HepG2 (cell line): Measurements from ENCODE around the gene CYSTM1.

ENCODE experiments used
- CTCF ChIP-seq: sonication (generic); formaldehyde crosslinking; IDR thresholded peaks from 2 replicates; pipeline ENCODE4 v1.5.0; 2020; ENCODE audit warnings: mild to moderate bottlenecking, missing genetic modification reagents, moderate library complexity
- DMAP1 ChIP-seq: IDR thresholded peaks from 2 replicates; pipeline ENCODE4 v1.6.1; 2016
- KIAA2018 ChIP-seq: sonication (generic); formaldehyde crosslinking; IDR thresholded peaks from 2 replicates; pipeline ENCODE4 v1.5.0; 2020; ENCODE audit warnings: mild to moderate bottlenecking, missing genetic modification reagents, borderline replicate concordance
- KLF13 ChIP-seq: sonication (generic); formaldehyde crosslinking; IDR thresholded peaks from 2 replicates; pipeline ENCODE4 v1.4.0; 2020; ENCODE audit warnings: mild to moderate bottlenecking, missing genetic modification reagents
- MXD4 ChIP-seq: IDR thresholded peaks from 2 replicates; pipeline ENCODE4 v1.6.1; 2016; ENCODE audit warnings: mild to moderate bottlenecking, missing biosample characterization, missing genetic modification reagents
- NR3C1 ChIP-seq: sonication (generic); formaldehyde crosslinking; IDR thresholded peaks from 2 replicates; pipeline ENCODE4 v1.4.0; 2020; ENCODE audit warnings: missing genetic modification reagents
- POLR2A ChIP-seq, 2 experiments: IDR thresholded peaks; 2 replicates each; pipeline ENCODE4 v1.6.1; 2011; ENCODE audit warnings: low read depth in 2 of 2, low read length in 2 of 2, mild to moderate bottlenecking in 1 of 2, moderate library complexity in 1 of 2; ENCODE audit not compliant: insufficient read depth in 1 of 2
- UBTF ChIP-seq: sonication (generic); formaldehyde crosslinking; IDR thresholded peaks from 2 replicates; pipeline ENCODE4 v1.4.0; 2020; ENCODE audit warnings: mild to moderate bottlenecking, missing genetic modification reagents
- ZC3H13 ChIP-seq: sonication (generic); formaldehyde crosslinking; IDR thresholded peaks from 2 replicates; pipeline ENCODE4 v1.8.1; 2023; ENCODE audit warnings: mild to moderate bottlenecking, missing genetic modification reagents, moderate library complexity
- ZNF20 ChIP-seq: sonication (generic); formaldehyde crosslinking; IDR thresholded peaks from 2 replicates; pipeline ENCODE4 v1.4.0; 2020; ENCODE audit warnings: mild to moderate bottlenecking, moderate library complexity, missing genetic modification reagents
- ZNF329 ChIP-seq: sonication (generic); formaldehyde crosslinking; IDR thresholded peaks from 2 replicates; pipeline ENCODE4 v1.9.0; 2021; ENCODE audit warnings: low read depth, mild to moderate bottlenecking, missing genetic modification reagents
- ZNF33B ChIP-seq: sonication (generic); formaldehyde crosslinking; IDR thresholded peaks from 2 replicates; pipeline ENCODE4 v1.5.1; 2020; ENCODE audit warnings: mild to moderate bottlenecking, missing genetic modification reagents
- ZNF674 ChIP-seq: sonication (generic); formaldehyde crosslinking; IDR thresholded peaks from 2 replicates; pipeline ENCODE4 v1.5.0; 2020; ENCODE audit warnings: low read depth, mild to moderate bottlenecking, missing genetic modification reagents
- ZSCAN9 ChIP-seq: IDR thresholded peaks from 2 replicates; pipeline ENCODE4 v1.6.1; 2016; ENCODE audit warnings: borderline replicate concordance

GRCh38 chr5:140194662-140195061 lies 19.7 kb downstream of the CYSTM1 start:
- TF ChIP-seq ZC3H13 (CRISPR knock-in tag) (no peak), KIAA2018 (CRISPR knock-in tag) (no peak), KLF13 (CRISPR knock-in tag) (no peak), ZNF20 (CRISPR knock-in tag) (no peak), ZSCAN9 (CRISPR knock-in tag) (no peak), ZNF329 (CRISPR knock-in tag) (no peak), DMAP1 (no peak), ZNF674 (CRISPR knock-in tag) (no peak), POLR2A (IDR thresholded peaks at IDR 0.05; ENCODE audit: insufficient read depth in 1 of 2, low read depth in 2 of 2, low read length in 2 of 2) (no peak), NR3C1 (CRISPR knock-in tag) (no peak), MXD4 (CRISPR knock-in tag) (no peak), CTCF (CRISPR knock-in tag) (no peak), ZNF33B (CRISPR knock-in tag) (no peak), UBTF (CRISPR knock-in tag) (no peak)
